HG03460 (cell line): ENCODE results near the gene SLC43A1.
A peak's percentile ranks its signal among the peaks of the same experiment; 100 is the strongest.
"Not testable (repeated sequence)": the region's sequence is repeated elsewhere in the genome, so short reads cannot be mapped to it uniquely, and the experiment has no call there.

ENCODE experiments used
- ATAC-seq: cut with Tn5 transposase; IDR thresholded peaks from one replicate; pipeline ENCODE4 v1.9.1; 2021; ENCODE audit not compliant: unreplicated experiment

Gene SLC43A1

GRCh38 chr11:57515332-57516060, at the start of gene SLC43A1:
SLC43A1 (minus strand) TSS chr11:57515702; CDS start chr11:57514111, 1,591 bp downstream.
- peak; percentile 46 for ATAC-seq

GRCh38 chr11:57562596-57562995, 47.1 kb upstream of the SLC43A1 start:
- no peak for ATAC-seq

GRCh38 chr11:57560146-57560545, 44.6 kb upstream of the SLC43A1 start:
- ATAC-seq: no peak

GRCh38 chr11:57556041-57556440, 40.5 kb upstream of the SLC43A1 start:
- ATAC-seq: no peak

- no peak for ATAC-seq
Observed at GRCh38 chr11:57555393-57555792, 39.9 kb upstream of the SLC43A1 start.

GRCh38 chr11:57552479-57552878, 37.0 kb upstream of the SLC43A1 start:
- ATAC-seq: no peak

GRCh38 chr11:57551941-57552340, 36.4 kb upstream of the SLC43A1 start:
- ATAC-seq: no peak

- no peak for ATAC-seq
Observed at GRCh38 chr11:57549983-57550382, 34.5 kb upstream of the SLC43A1 start.

- ATAC-seq: peak; percentile 91
Observed at GRCh38 chr11:57547854-57548377, 32.4 kb upstream of the SLC43A1 start.

GRCh38 chr11:57546869-57547475, 31.5 kb upstream of the SLC43A1 start:
- ATAC-seq: no peak

- no peak for ATAC-seq
Observed at GRCh38 chr11:57546451-57546850, 30.9 kb upstream of the SLC43A1 start.

- ATAC-seq: no peak
Observed at GRCh38 chr11:57545883-57546282, 30.4 kb upstream of the SLC43A1 start.

GRCh38 chr11:57544566-57544965, 29.1 kb upstream of the SLC43A1 start:
- no peak for ATAC-seq

- no peak for ATAC-seq
Observed at GRCh38 chr11:57543593-57543992, 28.1 kb upstream of the SLC43A1 start.

GRCh38 chr11:57542582-57542981, 27.1 kb upstream of the SLC43A1 start:
- no peak for ATAC-seq

- ATAC-seq: no peak
Observed at GRCh38 chr11:57541169-57541568, 25.7 kb upstream of the SLC43A1 start.

GRCh38 chr11:57539342-57539741, 23.8 kb upstream of the SLC43A1 start:
- ATAC-seq: no peak

- no peak for ATAC-seq
Observed at GRCh38 chr11:57536947-57537619, 21.6 kb upstream of the SLC43A1 start, which contains the start of gene SMTNL1. SMTNL1 (plus strand) TSS chr11:57537595; CDS start chr11:57542643, 5,048 bp downstream.

GRCh38 chr11:57534449-57534848, 18.9 kb upstream of the SLC43A1 start:
- ATAC-seq: not testable (repeated sequence)

- ATAC-seq: peak; percentile 97
Observed at GRCh38 chr11:57530596-57531507, 15.3 kb upstream of the SLC43A1 start, which contains the start of gene TIMM10. TIMM10 (minus strand) TSS chr11:57530754; CDS start chr11:57530189, 565 bp downstream.

GRCh38 chr11:57530215-57530595, 14.7 kb upstream of the SLC43A1 start:
- no peak for ATAC-seq
